GM21515 (cell line): ENCODE data around the gene ATP13A3.

ENCODE experiments used
- ATAC-seq: cut with Tn5 transposase; IDR thresholded peaks from one replicate; pipeline ENCODE4 v1.9.1; 2021; ENCODE audit not compliant: unreplicated experiment

Gene ATP13A3

DNA sequence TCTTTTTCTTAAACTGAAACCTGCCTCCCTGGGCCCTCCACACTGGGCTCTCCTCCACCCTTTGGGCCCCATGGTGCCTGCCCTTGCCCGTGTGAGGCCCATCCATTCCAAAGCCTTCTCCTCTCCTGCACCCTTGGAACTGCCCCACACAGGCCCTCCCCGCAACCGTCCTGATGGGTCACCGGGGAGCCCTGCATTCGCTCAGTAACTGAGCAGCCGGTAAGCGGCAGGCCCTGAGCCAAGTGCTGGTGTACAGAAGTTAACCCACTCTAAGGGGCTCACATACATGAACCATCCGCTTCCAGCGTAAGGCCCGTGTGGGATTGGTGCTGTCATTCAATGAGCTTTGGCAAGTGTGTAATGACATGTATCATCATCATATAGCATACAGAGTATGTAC is 111.9 kb downstream of the ATP13A3 start:
- ATAC-seq: no peak

DNA sequence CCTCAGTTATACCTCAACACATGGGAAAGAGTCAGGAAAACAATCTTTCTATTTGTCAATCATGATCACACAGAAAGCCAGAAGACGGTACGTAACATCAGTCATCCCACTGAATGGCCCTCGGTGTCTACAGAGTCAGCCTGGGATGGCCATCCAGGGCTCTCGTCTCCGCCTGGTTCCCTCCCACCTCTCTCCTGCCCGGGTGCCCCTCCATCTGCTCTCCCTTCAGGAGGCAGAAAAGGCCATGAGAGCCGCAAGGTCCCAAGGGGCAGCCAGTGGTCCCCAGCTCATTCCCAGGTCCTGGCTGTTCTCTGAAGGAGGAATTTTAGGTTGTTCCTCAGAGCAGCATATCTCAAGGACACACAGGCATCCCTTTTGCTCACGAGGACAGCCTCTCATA is 112.9 kb downstream of the ATP13A3 start:
- no peak for ATAC-seq

DNA sequence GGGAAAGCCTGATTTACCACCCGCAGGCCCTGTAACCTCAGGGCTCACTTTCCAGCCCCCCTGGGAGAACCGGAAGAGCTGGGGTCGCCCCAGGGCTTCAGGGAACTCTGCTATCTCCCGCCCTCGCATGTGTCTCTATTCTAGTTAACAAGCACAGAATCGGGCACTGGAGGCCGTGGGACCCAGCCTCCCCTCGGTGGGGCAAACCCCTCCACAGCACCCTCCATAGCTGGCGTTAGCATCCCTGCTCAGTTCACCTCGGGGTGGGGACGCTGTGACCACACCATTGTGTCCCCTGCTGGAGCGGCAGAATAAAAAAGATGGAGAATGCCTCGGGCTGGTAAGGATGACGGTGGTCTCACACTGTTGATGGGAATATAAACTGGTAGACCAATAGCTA is 113.8 kb downstream of the ATP13A3 start:
- no peak for ATAC-seq

DNA sequence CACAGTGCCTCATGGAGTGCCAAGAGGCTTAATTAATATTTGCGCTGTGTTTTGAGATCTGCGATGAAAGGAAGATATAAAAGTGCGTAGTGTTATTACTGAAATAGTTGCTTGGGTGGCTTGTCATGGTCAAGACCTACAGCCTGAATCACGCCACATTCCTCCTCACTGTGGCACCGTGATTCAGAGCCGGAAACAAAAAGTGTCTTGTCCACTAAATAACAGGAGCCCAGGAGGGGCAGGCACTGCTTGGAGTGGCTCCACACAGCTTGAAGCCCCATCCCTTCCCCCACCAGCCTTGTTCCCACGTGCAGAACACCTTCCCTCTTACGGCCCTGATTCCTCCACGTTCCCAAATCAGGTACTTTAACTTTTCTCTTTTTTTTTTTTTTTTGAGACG is 116.0 kb downstream of the ATP13A3 start:
- no peak for ATAC-seq

DNA sequence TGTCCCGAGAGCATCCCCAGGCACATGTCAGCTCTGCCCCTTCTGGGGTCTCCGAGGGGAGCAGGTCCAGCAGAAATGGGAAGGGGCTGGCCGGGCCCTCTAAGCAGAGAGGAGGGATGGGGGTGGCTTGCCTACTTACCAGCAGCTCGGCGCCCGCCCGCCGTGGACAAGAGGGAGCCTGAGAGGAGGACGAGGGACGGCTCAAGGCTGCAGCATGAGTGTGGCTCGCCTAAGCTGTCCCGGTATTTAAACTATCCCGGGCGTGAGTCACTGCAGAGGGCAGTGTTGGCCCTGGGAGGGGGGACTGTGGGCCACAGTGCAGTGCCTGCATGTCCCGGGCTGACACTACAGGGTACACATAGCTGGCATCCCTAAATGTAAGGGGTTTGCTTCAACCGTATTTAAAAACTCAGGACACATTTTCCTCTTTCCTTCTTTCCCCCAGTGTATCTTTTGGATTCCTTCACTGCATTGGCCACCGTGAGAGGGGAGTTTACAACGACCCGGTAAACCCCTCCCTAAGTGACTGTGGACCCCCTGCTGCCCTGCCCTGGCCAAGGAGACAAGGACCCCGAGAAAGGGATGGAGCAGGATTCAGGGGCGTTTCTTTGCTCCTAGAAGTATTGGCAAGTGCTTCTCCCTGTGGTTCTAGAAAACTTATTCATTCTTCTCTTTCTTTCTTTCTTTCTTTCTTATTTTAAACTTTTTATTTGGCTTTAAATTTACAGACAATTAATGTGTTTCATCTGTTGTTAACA is 117.1 kb downstream of the ATP13A3 start, which contains the start of gene LRRC15:
Gene LRRC15 (minus strand): TSS at position 222 of the 758 bp plus-strand sequence. CDS start 8,700 bp downstream, outside the sequence.
- ATAC-seq: no peak

DNA sequence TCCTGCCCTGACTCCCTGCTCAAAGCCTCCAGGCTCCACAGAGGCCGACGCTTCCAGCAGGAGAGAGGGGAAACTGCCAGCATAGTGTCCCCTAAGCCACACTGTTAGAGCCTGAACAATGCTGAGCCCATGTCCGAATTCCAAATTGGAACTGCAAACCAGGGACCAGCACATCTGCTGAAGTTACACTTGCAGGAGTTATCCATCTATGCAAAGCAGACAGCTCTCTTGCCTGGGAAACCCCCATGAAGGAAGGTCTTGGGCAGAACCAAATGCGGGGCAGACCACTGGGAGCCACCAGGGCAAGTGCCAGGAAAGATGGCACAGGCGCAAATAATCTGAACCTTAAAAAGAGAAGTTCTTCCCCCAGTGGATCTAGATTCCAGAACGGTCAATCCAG is 117.9 kb downstream of the ATP13A3 start:
- no peak for ATAC-seq

DNA sequence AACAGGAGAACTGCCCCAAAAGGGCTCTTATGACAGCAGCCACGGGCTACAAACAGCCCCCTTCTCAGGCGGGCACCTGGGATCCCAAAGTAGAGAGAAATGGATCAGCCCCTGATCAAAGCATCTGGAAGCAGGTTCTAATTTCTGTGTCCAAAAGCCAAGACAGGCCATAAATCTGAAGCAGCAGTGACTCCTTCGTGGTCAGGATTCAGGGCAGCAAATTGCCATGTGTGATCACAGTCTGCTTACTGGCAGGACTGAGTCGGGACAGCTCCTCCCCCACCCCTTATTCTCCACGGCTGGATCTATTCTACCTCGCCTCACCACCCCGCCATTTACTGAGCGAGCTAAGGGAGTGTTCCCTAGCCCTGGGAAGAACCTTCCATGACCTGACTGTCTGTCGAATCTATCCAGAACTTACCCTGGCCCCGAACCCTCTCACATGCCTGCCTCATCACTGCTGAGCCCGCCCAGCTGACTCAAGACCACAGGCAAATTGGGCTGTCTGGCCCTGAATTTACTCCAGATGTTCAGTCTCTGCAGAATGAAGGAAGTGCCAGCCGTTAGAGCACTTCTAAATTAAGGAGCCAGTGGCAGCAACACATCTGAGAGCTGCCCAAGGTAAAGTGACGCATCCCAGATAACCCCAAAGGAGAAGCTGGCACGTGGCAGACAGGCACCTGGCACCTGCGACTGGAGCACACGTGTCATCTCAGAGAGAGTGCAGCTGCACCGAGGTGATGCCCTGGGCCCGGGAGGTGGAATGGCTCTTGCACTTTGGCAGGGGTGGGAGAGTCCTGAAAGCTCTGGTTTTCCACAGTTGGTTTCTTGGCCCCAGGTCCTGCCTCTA is 118.6 kb downstream of the ATP13A3 start:
- ATAC-seq: no peak

DNA sequence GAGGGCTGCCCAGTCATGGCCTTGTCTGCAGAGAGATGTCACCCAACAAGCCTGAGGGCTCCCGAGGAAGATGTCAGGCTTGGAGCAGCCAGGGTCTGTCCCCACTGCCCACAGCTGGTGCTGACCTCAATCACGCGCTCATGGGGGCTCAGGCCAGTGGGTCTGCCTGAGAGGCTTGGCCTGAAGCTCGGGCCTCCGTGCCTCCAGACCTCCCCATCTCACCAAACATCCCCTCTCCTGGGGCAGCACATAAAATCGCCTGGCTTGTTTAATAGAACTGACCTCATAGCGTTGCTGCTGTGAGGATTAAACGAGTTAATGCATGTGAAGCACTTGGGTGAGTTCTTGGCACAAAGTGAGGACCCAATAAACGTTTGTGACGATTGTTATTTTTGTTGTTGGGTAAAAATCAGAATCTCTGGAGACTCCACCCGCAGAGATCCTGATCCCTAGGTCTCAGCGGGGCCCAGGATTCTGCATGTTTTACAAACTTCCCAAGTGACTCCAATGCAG is 120.8 kb downstream of the ATP13A3 start:
- no peak for ATAC-seq

DNA sequence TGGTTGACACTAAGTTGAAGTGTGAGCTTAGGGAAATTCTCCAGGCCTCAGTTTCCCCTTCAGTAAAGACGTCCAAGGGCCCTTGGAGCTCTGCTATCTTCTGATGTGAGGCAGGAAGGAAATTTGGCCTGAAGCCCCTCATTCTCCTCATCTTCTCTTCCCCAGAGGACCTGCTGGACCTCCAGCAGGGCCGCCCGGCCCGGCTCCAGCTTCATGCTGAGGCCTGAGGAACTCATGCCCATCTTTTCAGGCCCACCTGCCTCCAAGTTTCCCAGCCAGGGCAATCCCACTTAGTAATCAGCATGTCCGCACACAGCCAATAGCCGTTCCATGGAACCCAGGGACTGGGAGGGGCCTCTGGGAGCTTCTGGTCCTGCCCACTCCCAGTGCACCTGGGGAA is 121.3 kb downstream of the ATP13A3 start:
- ATAC-seq: no peak

DNA sequence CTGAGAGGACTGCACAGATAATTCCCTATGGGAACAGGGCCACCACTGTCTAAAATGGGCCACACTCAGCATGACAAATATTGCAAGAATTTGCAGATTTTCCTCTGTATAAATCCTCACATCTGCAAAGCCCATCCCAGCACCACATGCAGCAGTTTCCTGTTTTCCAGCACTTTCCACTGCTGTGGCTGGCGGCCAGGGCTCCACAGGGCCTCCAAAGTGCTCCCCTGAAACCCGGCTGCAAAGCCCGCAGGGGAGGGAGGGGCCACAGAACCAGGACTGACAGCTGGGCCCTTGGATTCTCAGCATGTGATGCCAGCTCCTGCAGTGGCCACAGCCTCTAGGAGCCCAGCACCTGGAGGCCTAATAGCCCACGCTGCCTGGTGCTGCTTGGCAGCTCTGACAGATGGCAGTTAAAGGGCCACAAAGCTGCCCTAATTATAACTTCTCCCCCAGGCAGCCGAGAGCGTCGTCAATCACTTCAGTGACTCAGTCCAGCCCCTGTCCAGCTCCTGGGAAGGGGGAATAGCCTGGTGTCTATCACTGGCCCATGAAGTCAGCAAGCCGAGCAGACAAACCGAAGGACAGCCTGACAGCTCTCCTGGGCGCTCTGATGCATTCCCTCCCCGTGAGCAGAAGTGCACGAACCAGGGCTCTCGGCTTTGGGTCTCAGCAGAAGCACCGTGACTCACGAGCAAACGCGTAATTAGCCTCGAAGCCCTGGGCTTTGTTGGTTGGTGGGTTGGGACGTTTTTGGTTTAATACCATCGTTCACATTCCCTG is 122.0 kb downstream of the ATP13A3 start:
- ATAC-seq: no peak

DNA sequence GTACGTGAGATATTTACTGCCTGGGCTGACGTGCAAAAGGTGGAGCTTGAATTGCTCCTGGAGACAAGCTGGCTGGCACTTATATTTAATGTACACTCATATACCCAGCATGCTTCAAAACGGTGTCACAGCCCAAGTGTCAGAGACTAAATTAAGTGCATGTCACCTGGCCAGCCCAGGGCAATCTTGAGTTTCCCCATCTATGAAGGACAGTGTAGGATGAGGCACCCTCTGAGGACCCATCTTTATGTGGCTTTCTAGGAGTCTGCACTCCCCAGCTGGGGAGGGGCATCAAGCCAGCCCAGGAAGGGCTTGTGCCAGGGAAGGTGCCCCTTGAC is 122.5 kb downstream of the ATP13A3 start:
- ATAC-seq: no peak

DNA sequence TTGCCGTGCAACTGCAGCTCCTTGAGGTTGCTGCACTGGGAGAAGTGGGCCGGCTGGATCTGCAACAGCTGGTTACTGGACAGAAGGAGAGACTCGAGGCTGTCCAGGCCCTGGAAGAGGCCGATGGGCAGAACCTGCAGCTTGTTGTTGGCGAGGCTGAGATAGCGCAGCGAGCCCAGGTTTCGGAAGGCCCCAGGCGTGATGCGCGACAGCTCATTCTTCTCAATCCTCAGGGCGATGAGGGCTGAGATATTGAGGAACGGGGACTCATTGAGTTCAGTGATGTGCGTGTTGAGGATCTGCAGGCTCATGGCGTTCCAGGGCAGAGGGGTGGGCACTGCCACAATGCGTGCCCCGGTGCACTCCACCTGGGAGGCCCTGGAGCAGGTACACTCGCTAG is 126.2 kb downstream of the ATP13A3 start:
- no peak for ATAC-seq

DNA sequence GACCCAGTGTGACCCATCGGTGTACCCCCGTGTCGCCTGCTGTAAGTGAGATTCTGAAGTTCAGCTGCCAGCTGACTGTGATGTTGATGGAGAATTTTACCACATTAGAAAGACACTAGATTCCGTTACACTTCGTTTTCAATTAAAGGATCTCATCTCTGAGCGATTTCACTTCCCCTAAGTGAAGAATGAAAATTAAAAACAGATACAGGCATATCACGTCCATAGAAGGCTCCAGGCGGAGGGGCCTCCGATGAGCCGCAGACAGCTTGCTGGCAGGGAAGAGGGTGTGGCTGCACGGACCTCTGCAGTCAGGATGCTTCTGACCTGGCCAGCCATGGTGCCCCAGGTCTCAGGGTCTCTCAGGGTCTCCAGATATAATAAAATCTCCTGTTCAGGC is 129.1 kb downstream of the ATP13A3 start:
- ATAC-seq: no peak

DNA sequence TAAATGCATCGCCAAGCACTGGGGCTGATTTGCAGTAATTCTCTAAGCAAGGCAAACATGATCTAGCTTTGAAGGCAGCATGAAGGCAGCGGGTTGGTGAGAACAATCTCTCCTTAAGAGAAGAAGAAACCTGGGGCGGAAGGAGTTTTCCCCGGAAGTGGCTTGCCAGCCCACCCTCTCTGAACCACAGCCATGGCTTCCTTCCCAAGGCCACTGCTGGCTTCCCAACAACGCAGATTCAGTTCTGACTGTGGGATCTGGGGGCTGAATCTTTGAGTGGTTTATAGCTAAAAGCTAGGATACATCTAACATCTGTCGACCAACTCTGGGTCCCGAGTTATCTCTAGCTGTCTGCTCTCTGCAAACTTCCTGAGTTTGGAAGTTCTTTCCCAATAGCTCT is 131.4 kb downstream of the ATP13A3 start:
- no peak for ATAC-seq

DNA sequence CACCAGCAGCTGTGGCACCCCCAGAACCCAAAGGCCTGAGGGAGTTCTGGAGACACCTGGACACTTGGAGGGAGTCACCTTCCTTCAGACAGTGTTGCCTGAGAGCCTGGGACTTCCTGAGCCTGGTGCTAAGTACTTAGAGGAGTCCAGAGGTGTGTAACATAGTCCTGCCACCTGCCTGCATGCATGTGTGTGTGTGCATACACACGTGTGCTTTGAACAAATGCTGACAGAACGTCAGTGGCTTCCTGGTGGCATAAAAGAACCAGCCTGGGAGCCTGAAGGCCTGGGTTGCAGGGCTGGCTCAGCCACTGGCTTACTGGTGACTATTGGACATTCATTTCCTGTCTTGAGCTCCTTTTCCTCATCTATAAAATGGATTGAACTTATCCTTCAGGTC is 132.5 kb downstream of the ATP13A3 start:
- ATAC-seq: no peak
